A549 (cell line): ENCODE results near the gene TXNDC8. TPM values are rescaled to one million over a fixed set of nuclear protein-coding genes. Genes with fewer than 3 reads are reported as not detected.

ENCODE experiments used
- ATAC-seq, 2 experiments: fragments of 200-7000 bp in 1 of 2; fragments of >200 bp in 1 of 2; cut with Nextera tagmentation in 1 of 2; cut with Tn5 transposase in 1 of 2; 3 replicates each; pipeline versions ENCODE4 v1.8.0 to v1.9.1; 2018 to 2020; ENCODE audit warnings: mild to moderate bottlenecking in 1 of 2, moderate library complexity in 1 of 2
- CTCF ChIA-PET: fragments of 300-600 bp; sonication (Branson Sonifier 250); formaldehyde crosslinking; extraction: SDS; loops from one replicate; lab custom pipeline; 2021; ENCODE audit warnings: antibody characterized with exemption, inconsistent platforms; lab: Yijun Ruan, JAX
- POLR2A ChIA-PET: fragments of 350-600 bp; formaldehyde crosslinking; extraction: SDS; loops from one replicate; lab custom pipeline; 2021; ENCODE audit warnings: antibody characterized with exemption, inconsistent platforms; lab: Yijun Ruan, JAX
- DNase-seq, 2 experiments: peaks; one replicate each; pipeline versions ENCODE4 v3.0.0 to v3.0.0-alpha.2; 2011 to 2016; ENCODE audit warnings: low read depth in 1 of 2, low spot score in 1 of 2
- FAIRE-seq: peaks from 2 replicates; lab custom pipeline; 2011; peaks lifted over from hg19 to GRCh38; lab: Jason Lieb, UNC
- H3K27ac ChIP-seq, 2 experiments: fragments of >200 bp; sonication (Bioruptor Twin); formaldehyde crosslinking; 3 replicates each; pipeline ENCODE4 v1.5.1; 2016 to 2017
- H3K4me1 ChIP-seq: fragments of >200 bp; sonication (Bioruptor Twin); formaldehyde crosslinking; 3 replicates; pipeline ENCODE4 v1.6.1; 2016
- H3K4me2 ChIP-seq: fragments of >200 bp; sonication (Bioruptor Twin); formaldehyde crosslinking; 3 replicates; pipeline ENCODE4 v1.6.1; 2016
- H3K4me3 ChIP-seq: fragments of >200 bp; sonication (Bioruptor Twin); formaldehyde crosslinking; 3 replicates; pipeline ENCODE4 v1.5.1; 2016
- H3K9me3 ChIP-seq: fragments of >200 bp; sonication (Bioruptor Twin); formaldehyde crosslinking; 3 replicates; pipeline ENCODE4 v1.6.1; 2016
- BHLHE40 ChIP-seq: IDR thresholded peaks from 2 replicates; pipeline ENCODE4 v1.6.1; 2012; ENCODE audit warnings: low read depth, low read length, inconsistent platforms
- CBX8 ChIP-seq: fragments of 200-600 bp; sonication (generic); IDR thresholded peaks from 2 replicates; pipeline ENCODE4 v1.6.1; 2016
- CHD4 ChIP-seq: fragments of 200-600 bp; sonication (generic); IDR thresholded peaks from 2 replicates; pipeline ENCODE4 v1.6.1; 2016; ENCODE audit warnings: antibody characterized with exemption, mild to moderate bottlenecking, borderline replicate concordance
- EHMT2 ChIP-seq: fragments of 200-600 bp; sonication (generic); IDR thresholded peaks from 2 replicates; pipeline ENCODE4 v1.6.1; 2016; ENCODE audit warnings: antibody characterized with exemption, low read depth, mild to moderate bottlenecking, moderate library complexity
- FOSB ChIP-seq: fragments of 250-450 bp; sonication (Bioruptor Pico); IDR thresholded peaks from 2 replicates; pipeline ENCODE4 v1.5.0; 2020; ENCODE audit warnings: mild to moderate bottlenecking, moderate library complexity
- FOXS1 ChIP-seq: fragments of 250-450 bp; sonication (Bioruptor Pico); IDR thresholded peaks from 2 replicates; pipeline ENCODE4 v1.5.0; 2020; ENCODE audit warnings: mild to moderate bottlenecking, moderate library complexity
- GATA3 ChIP-seq: IDR thresholded peaks from 2 replicates; pipeline ENCODE4 v1.6.1; 2012; ENCODE audit warnings: borderline replicate concordance
- HOXA7 ChIP-seq: fragments of 250-450 bp; sonication (Bioruptor Pico); IDR thresholded peaks from 2 replicates; pipeline ENCODE4 v1.5.0; 2020; ENCODE audit warnings: mild to moderate bottlenecking, moderate library complexity
- JUNB ChIP-seq: fragments of >200 bp; sonication (Bioruptor Twin); formaldehyde crosslinking; IDR thresholded peaks from 2 replicates; pipeline ENCODE4 v1.6.1; 2016
- KDM1A ChIP-seq: fragments of 200-600 bp; sonication (generic); IDR thresholded peaks from 2 replicates; pipeline ENCODE4 v1.6.1; 2016; ENCODE audit warnings: low read depth, mild to moderate bottlenecking
- MAFK ChIP-seq: fragments of 450-650 bp; IDR thresholded peaks from 2 replicates; pipeline ENCODE4 v1.6.1; 2014; ENCODE audit not compliant: partially characterized antibody
- MAZ ChIP-seq: fragments of 150-350 bp; IDR thresholded peaks from 2 replicates; pipeline ENCODE4 v1.6.1; 2014; ENCODE audit warnings: antibody characterized with exemption, low read depth, low read length, borderline replicate concordance
- NFE2L2 ChIP-seq: fragments of 150-350 bp; conservative IDR thresholded peaks from 2 replicates; pipeline ENCODE4 v1.6.1; 2014; ENCODE audit warnings: low read length
- NPAS2 ChIP-seq: fragments of 250-450 bp; sonication (Bioruptor Pico); IDR thresholded peaks from 2 replicates; pipeline ENCODE4 v1.8.0; 2022; ENCODE audit warnings: mild to moderate bottlenecking, moderate library complexity, borderline replicate concordance
- NR3C1 ChIP-seq: fragments of >200 bp; sonication (Bioruptor Twin); formaldehyde crosslinking; IDR thresholded peaks from 3 replicates; pipeline ENCODE4 v1.6.1; 2017
- PHF8 ChIP-seq: fragments of 200-600 bp; sonication (generic); IDR thresholded peaks from 2 replicates; pipeline ENCODE4 v1.6.1; 2016; ENCODE audit warnings: low read depth, mild to moderate bottlenecking, antibody characterized with exemption, moderate library complexity, borderline replicate concordance
- RFX5 ChIP-seq: fragments of 450-650 bp; IDR thresholded peaks from 2 replicates; pipeline ENCODE4 v1.7.1; 2014; ENCODE audit warnings: antibody characterized with exemption, mild to moderate bottlenecking, moderate library complexity
- RNF2 ChIP-seq: fragments of 200-600 bp; sonication (generic); IDR thresholded peaks from 2 replicates; pipeline ENCODE4 v1.6.1; 2016; ENCODE audit warnings: low read depth, mild to moderate bottlenecking, antibody characterized with exemption, moderate library complexity, borderline replicate concordance
- ZNF302 ChIP-seq: fragments of 250-450 bp; sonication (Bioruptor Pico); IDR thresholded peaks from 2 replicates; pipeline ENCODE4 v1.9.0; 2021; ENCODE audit warnings: inconsistent platforms, mild to moderate bottlenecking, moderate library complexity
- WGBS: methylation state at CpG from one replicate; pipeline ENCODE4 v1.1.6; 2017; ENCODE audit errors: missing lambda C conversion rate; 5-methylcytosine and 5-hydroxymethylcytosine counted together
- polyA plus RNA-seq, 4 experiments: library from polyadenylated mRNA; depleted of rRNA in 3 of 4; stranded (reverse); fragments of >200 nt; fragmentation: RNase III in 1 of 4; extraction: RNeasy Plus Mini Kit Qiagen cat#74134 plus additional on column Dnase treatment in 1 of 4; gene quantifications; 2 replicates in 3 of 4; 3 replicates in 1 of 4; pipeline ENCODE4 v1.2.3, GENCODE V29; 2011 to 2017
- TF ChIP-seq, protein P1 (sequence below): IDR thresholded peaks from 2 replicates; pipeline ENCODE4 v1.6.1; 2012
- TF ChIP-seq, protein P2 (sequence below): fragments of 200-600 bp; sonication (generic); IDR thresholded peaks from 2 replicates; pipeline ENCODE4 v1.6.1; 2016; ENCODE audit warnings: antibody characterized with exemption, mild to moderate bottlenecking, moderate library complexity
- TF ChIP-seq, protein P3 (sequence below): fragments of 450-650 bp; IDR thresholded peaks from 2 replicates; pipeline ENCODE4 v1.6.1; 2014; ENCODE audit warnings: antibody characterized with exemption
- TF ChIP-seq, protein P4 (sequence below): fragments of 150-350 bp; IDR thresholded peaks from 2 replicates; pipeline ENCODE4 v1.6.1; 2014; ENCODE audit warnings: low read depth, mild to moderate bottlenecking, low read length

Gene TXNDC8
- polyA plus RNA-seq, 2 of the 4 experiments (the other 2 are of a cell fraction) = not detected

DNA sequence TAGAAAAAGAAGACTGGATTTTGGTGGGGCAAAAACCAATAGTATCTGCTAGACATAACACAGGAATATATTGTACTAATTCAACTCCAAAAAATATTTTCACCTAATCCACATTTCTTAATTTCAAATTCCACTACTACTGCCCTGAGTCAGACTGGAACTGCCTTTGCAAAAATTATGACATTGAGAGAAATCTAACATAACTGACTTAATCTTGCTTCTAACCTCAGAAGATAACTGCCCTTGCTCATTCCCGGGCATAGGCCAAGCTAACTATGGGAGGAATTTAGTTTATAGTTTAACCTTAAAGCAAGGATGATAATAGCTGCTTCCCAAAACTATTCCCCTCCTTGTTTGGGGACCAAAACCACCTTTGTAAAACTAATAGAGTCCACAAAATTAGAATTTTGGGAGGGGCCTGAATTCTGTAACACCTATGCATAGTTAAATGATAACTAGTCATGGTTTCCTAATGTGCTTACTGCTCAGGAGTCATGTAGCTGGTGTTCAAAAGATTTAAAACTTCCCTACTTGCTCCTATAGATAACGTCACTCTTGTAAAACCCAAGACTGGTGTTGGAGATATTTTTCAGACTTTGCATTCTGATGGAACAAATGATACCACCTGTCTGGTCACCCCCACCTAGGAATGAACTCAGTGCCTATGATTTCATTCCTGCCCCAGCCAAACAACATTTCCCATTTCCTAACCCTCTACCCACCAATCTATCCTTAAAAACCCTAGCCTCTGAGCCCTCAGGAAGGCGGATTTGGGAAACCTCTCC lies 67.3 kb downstream of the TXNDC8 start:
- TF ChIP-seq FOSB (CRISPR knock-in tag) (no peak), HOXA7 (no peak), EHMT2 (no peak), KDM1A (no peak), ZNF302 (CRISPR knock-in tag) (no peak), NR3C1 (no peak), BHLHE40 (no peak), CHD4 (no peak), NPAS2 (CRISPR knock-in tag) (no peak), NFE2L2 (no peak)
- TF ChIP-seq, protein P1, sequence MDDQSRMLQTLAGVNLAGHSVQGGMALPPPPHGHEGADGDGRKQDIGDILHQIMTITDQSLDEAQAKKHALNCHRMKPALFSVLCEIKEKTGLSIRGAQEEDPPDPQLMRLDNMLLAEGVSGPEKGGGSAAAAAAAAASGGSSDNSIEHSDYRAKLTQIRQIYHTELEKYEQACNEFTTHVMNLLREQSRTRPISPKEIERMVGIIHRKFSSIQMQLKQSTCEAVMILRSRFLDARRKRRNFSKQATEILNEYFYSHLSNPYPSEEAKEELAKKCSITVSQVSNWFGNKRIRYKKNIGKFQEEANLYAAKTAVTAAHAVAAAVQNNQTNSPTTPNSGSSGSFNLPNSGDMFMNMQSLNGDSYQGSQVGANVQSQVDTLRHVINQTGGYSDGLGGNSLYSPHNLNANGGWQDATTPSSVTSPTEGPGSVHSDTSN = no peak
- no peaks in the 10 kb centered on the region for H3K4me1 ChIP-seq
- H3K4me2 ChIP-seq = no peak overlapping the region
- ChIA-PET CTCF (interaction anchor here (1.6 to 1.7 kb wide), 2 partner anchors 9 to 14 kb away, joined by 3 to 4 read pairs; partner anchors contain the start of gene TXN), POLR2A (interaction anchor here (0.9 to 2.7 kb wide), 2 partner anchors 13 to 14 kb away, joined by 4 to 12 read pairs; partner anchors contain the start of gene TXN)
- no peak for ATAC-seq
- DNase-seq = no peak
- no peak for FAIRE-seq
- no peaks in the 10 kb centered on the region for H3K9me3 ChIP-seq
- no peak overlapping the region for H3K27ac ChIP-seq
- WGBS = 72% methylated on average over 3 of the region's 3 CpGs
- H3K4me3 ChIP-seq = no peak overlapping the region

DNA sequence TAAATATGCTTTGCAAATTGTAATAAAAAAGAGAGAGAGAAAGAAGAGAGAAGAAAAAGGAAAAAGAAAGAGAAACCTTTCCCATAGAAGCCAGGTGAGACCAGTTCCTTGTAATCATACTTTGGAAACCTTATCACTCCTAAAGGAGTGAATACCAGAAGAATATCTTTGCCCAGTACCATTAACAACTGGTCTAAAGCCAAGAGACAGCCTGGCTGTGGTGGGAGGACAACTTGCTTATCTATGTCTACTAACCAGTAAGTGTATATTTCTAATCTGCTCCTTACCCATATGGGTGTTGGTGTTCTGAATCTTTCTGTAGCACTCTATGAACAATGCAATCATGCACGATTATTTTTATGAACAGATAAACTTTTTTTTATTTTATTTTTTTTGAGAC lies 70.9 kb downstream of the TXNDC8 start:
- TF ChIP-seq GATA3 = no peak
- no peak for TF ChIP-seq ZNF302 (CRISPR knock-in tag)
- TF ChIP-seq PHF8 = no peak
- TF ChIP-seq, protein P2, sequence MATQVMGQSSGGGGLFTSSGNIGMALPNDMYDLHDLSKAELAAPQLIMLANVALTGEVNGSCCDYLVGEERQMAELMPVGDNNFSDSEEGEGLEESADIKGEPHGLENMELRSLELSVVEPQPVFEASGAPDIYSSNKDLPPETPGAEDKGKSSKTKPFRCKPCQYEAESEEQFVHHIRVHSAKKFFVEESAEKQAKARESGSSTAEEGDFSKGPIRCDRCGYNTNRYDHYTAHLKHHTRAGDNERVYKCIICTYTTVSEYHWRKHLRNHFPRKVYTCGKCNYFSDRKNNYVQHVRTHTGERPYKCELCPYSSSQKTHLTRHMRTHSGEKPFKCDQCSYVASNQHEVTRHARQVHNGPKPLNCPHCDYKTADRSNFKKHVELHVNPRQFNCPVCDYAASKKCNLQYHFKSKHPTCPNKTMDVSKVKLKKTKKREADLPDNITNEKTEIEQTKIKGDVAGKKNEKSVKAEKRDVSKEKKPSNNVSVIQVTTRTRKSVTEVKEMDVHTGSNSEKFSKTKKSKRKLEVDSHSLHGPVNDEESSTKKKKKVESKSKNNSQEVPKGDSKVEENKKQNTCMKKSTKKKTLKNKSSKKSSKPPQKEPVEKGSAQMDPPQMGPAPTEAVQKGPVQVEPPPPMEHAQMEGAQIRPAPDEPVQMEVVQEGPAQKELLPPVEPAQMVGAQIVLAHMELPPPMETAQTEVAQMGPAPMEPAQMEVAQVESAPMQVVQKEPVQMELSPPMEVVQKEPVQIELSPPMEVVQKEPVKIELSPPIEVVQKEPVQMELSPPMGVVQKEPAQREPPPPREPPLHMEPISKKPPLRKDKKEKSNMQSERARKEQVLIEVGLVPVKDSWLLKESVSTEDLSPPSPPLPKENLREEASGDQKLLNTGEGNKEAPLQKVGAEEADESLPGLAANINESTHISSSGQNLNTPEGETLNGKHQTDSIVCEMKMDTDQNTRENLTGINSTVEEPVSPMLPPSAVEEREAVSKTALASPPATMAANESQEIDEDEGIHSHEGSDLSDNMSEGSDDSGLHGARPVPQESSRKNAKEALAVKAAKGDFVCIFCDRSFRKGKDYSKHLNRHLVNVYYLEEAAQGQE = no peak
- TF ChIP-seq FOXS1 (CRISPR knock-in tag) = no peak
- TF ChIP-seq BHLHE40 = no peak
- TF ChIP-seq MAFK = no peak
- no peak for TF ChIP-seq EHMT2
- TF ChIP-seq RNF2 = no peak
- no peak for TF ChIP-seq NFE2L2
- TF ChIP-seq JUNB = no peak
- TF ChIP-seq, protein P3, sequence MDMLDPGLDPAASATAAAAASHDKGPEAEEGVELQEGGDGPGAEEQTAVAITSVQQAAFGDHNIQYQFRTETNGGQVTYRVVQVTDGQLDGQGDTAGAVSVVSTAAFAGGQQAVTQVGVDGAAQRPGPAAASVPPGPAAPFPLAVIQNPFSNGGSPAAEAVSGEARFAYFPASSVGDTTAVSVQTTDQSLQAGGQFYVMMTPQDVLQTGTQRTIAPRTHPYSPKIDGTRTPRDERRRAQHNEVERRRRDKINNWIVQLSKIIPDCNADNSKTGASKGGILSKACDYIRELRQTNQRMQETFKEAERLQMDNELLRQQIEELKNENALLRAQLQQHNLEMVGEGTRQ = no peak
- no peak for TF ChIP-seq MAZ
- TF ChIP-seq CBX8 = no peak
- no peak for TF ChIP-seq RFX5
- TF ChIP-seq, protein P4, sequence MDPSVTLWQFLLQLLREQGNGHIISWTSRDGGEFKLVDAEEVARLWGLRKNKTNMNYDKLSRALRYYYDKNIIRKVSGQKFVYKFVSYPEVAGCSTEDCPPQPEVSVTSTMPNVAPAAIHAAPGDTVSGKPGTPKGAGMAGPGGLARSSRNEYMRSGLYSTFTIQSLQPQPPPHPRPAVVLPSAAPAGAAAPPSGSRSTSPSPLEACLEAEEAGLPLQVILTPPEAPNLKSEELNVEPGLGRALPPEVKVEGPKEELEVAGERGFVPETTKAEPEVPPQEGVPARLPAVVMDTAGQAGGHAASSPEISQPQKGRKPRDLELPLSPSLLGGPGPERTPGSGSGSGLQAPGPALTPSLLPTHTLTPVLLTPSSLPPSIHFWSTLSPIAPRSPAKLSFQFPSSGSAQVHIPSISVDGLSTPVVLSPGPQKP = no peak
- H3K4me1 ChIP-seq = no peaks in the 10 kb centered on the region
- DNase-seq (no peak), ATAC-seq (no peak), FAIRE-seq (no peak)
- H3K9me3 ChIP-seq = peaks cover 7% of the 10 kb centered on the region; the same call in 1 of the 3 replicates
- ChIA-PET POLR2A (no interaction called here), CTCF (no interaction called here)
- 39% methylated on average over 1 of the region's 1 CpG for WGBS
- no peak overlapping the region for H3K27ac ChIP-seq
- no peak overlapping the region for H3K4me2 ChIP-seq
- no peak overlapping the region for H3K4me3 ChIP-seq
